NCI-H345 (cell line): Measurements from ENCODE around the gene ASB10.

Experiments
- DNase-seq: peaks from one replicate; lab custom pipeline; 2025; lab: John Stamatoyannopoulos, UW

Gene ASB10

GRCh38 chr7:151186640-151187408 is at the start of gene ASB10:
Gene ASB10, minus strand, starts transcription at chr7:151187250. Its CDS starts 120 bp downstream, at chr7:151187130.
- no peak for DNase-seq

- DNase-seq: no peak
These were observed 49.4 kb upstream of the ASB10 start for GRCh38 chr7:151236406-151236805.

- DNase-seq: no peak
These were observed 48.2 kb upstream of the ASB10 start for GRCh38 chr7:151235091-151235787.

GRCh38 chr7:151233804-151234203 is 46.8 kb upstream of the ASB10 start:
- DNase-seq: no peak

GRCh38 chr7:151232917-151233701 is 46.1 kb upstream of the ASB10 start:
- peak; percentile 19 for DNase-seq

GRCh38 chr7:151232091-151232916 is 45.3 kb upstream of the ASB10 start, which contains the start of gene CHPF2:
Gene CHPF2, plus strand, starts transcription at chr7:151232483. Its CDS starts 1,529 bp downstream, at chr7:151234012.
- DNase-seq: peak; percentile 84

GRCh38 chr7:151231080-151231479 is 44.0 kb upstream of the ASB10 start:
- no peak for DNase-seq

GRCh38 chr7:151229249-151229648 is 42.2 kb upstream of the ASB10 start:
- DNase-seq: no peak

GRCh38 chr7:151228024-151228866 is 41.2 kb upstream of the ASB10 start:
- no peak for DNase-seq

GRCh38 chr7:151226875-151227782 is 40.1 kb upstream of the ASB10 start, which contains the start of gene ABCF2:
Gene ABCF2, minus strand, starts transcription at chr7:151227205. Its CDS starts 747 bp downstream, at chr7:151226458.
- DNase-seq: peak; percentile 98

- DNase-seq: no peak
These were observed 39.5 kb upstream of the ASB10 start for GRCh38 chr7:151226560-151226874.

- no peak for DNase-seq
These were observed 39.0 kb upstream of the ASB10 start for GRCh38 chr7:151225948-151226510.

- DNase-seq: no peak
These were observed 36.7 kb upstream of the ASB10 start for GRCh38 chr7:151223728-151224127.

GRCh38 chr7:151218170-151218569 is 31.1 kb upstream of the ASB10 start:
- no peak for DNase-seq

GRCh38 chr7:151215396-151215795 is 28.3 kb upstream of the ASB10 start:
- no peak for DNase-seq

GRCh38 chr7:151213826-151214225 is 26.8 kb upstream of the ASB10 start:
- DNase-seq: no peak

- DNase-seq: no peak
These were observed 25.6 kb upstream of the ASB10 start for GRCh38 chr7:151212626-151213025.

GRCh38 chr7:151211155-151211772 is 24.2 kb upstream of the ASB10 start:
- no peak for DNase-seq
